HepG2 (cell line): ENCODE measurements around the gene BIN1. TPM values are rescaled to one million over a fixed set of nuclear protein-coding genes. Genes with fewer than 3 reads are reported as not detected.

Source experiments
- ATAC-seq: fragments of 200-7000 bp; cut with Tn5 transposase; 3 replicates; pipeline ENCODE4 v1.9.1; 2020; ENCODE audit warnings: mild to moderate bottlenecking, moderate library complexity
- BruUV-seq: library from RNA; stranded (reverse); fragments of 400-500 nt; replicated peaks from 2 replicates; lab custom pipeline; 2021; lab: Mats Ljungman, UMichigan
- CTCF ChIA-PET: fragments of 300-600 bp; formaldehyde crosslinking; extraction: SDS; loops from one replicate; lab custom pipeline; 2021; ENCODE audit warnings: low total read pairs, inconsistent platforms, low intra/inter-chr PET ratio; lab: Yijun Ruan, JAX
- POLR2A ChIA-PET: fragments of 350-600 bp; sonication (Branson Sonifier 250); formaldehyde crosslinking; loops from one replicate; lab custom pipeline; 2020; ENCODE audit warnings: antibody characterized with exemption, inconsistent platforms; lab: Yijun Ruan, JAX
- DNase-seq: peaks from one replicate; pipeline ENCODE4 v3.0.0-alpha.2; 2015; ENCODE audit warnings: low spot score
- FAIRE-seq: peaks from 3 replicates; lab custom pipeline; 2011; peaks lifted over from hg19 to GRCh38; lab: Jason Lieb, UNC
- H2AFZ ChIP-seq: one replicate; pipeline ENCODE4 v1.6.1; 2011; ENCODE audit warnings: low read length, inconsistent platforms
- H3K27ac ChIP-seq: fragments of 300-600 bp; 3 replicates; pipeline ENCODE4 v1.8.0; 2011; ENCODE audit warnings: mixed run types, mild to moderate bottlenecking, mixed read lengths, low read length, inconsistent platforms; ENCODE audit not compliant: insufficient read depth; ENCODE audit errors: extremely low read length
- H3K27me3 ChIP-seq, 2 experiments: fragments of 200-600 bp in 1 of 2; 2 replicates in 1 of 2; 3 replicates in 1 of 2; pipeline versions ENCODE4 v1.6.0 to v1.8.0; 2011; ENCODE audit warnings: low read length in 2 of 2, mild to moderate bottlenecking in 2 of 2, moderate library complexity in 2 of 2, inconsistent platforms in 1 of 2; ENCODE audit not compliant: insufficient read depth in 2 of 2, control insufficient read depth in 1 of 2
- H3K36me3 ChIP-seq, 2 experiments: fragments of 200-600 bp in 1 of 2; replicated peaks in 1 of 2; 2 replicates in 1 of 2; 3 replicates in 1 of 2; pipeline versions ENCODE4 v1.5.1 to v1.8.0; 2011; ENCODE audit warnings: low read length in 2 of 2, inconsistent platforms in 1 of 2; ENCODE audit not compliant: insufficient read depth in 2 of 2, control insufficient read depth in 1 of 2
- H3K4me1 ChIP-seq: 2 replicates; pipeline ENCODE4 v1.5.1; 2012; ENCODE audit warnings: low read length, inconsistent platforms; ENCODE audit not compliant: insufficient read depth
- H3K4me2 ChIP-seq: 2 replicates; pipeline ENCODE4 v1.6.0; 2011; ENCODE audit warnings: low read depth, low read length, inconsistent platforms
- H3K4me3 ChIP-seq, 3 experiments: fragments of 200-600 bp in 1 of 3; sonication (generic), shearing (Covaris generic) in 1 of 3; replicated peaks in 1 of 3; 2 replicates each; pipeline ENCODE4 v1.5.1; 2011 to 2016; ENCODE audit warnings: low read length in 3 of 3, inconsistent platforms in 2 of 3, low read depth in 2 of 3, mild to moderate bottlenecking in 2 of 3, control low read depth in 1 of 3, mixed read lengths in 1 of 3; ENCODE audit not compliant: insufficient read depth in 1 of 3
- H3K79me2 ChIP-seq: one replicate; pipeline ENCODE4 v1.6.1; 2011; ENCODE audit warnings: low read length, inconsistent platforms; ENCODE audit not compliant: insufficient read depth
- H3K9ac ChIP-seq: 2 replicates; pipeline ENCODE4 v1.6.0; 2011; ENCODE audit warnings: mild to moderate bottlenecking, low read depth, low read length, inconsistent platforms; ENCODE audit not compliant: insufficient read depth
- H3K9me3 ChIP-seq: 2 replicates; pipeline ENCODE4 v1.5.1; 2012; ENCODE audit warnings: mild to moderate bottlenecking, low read length
- H4K20me1 ChIP-seq: 2 replicates; pipeline ENCODE4 v1.6.0; 2011; ENCODE audit warnings: inconsistent platforms, mild to moderate bottlenecking, low read length, moderate library complexity; ENCODE audit not compliant: insufficient read depth
- GTF3A ChIP-seq: sonication (generic); formaldehyde crosslinking; conservative IDR thresholded peaks from 2 replicates; pipeline ENCODE4 v1.4.0; 2020; ENCODE audit warnings: mild to moderate bottlenecking, missing genetic modification reagents
- KAT2B ChIP-seq: fragments of 150-350 bp; IDR thresholded peaks from 2 replicates; pipeline ENCODE4 v1.6.1; 2014; ENCODE audit warnings: low read depth, low read length, borderline replicate concordance
- RAD51 ChIP-seq: fragments of 450-650 bp; IDR thresholded peaks from 2 replicates; pipeline ENCODE4 v1.6.1; 2016; ENCODE audit warnings: borderline replicate concordance
- TCF12 ChIP-seq, 2 experiments: fragments of 450-650 bp in 1 of 2; sonication (generic) in 1 of 2; formaldehyde crosslinking in 1 of 2; IDR thresholded peaks; 2 replicates each; pipeline versions ENCODE4 v1.6.1 to v1.8.0; 2017 to 2022; ENCODE audit warnings: antibody characterized with exemption in 1 of 2, mild to moderate bottlenecking in 1 of 2, missing genetic modification reagents in 1 of 2, moderate library complexity in 1 of 2
- ZC3H4 ChIP-seq: sonication (generic); formaldehyde crosslinking; IDR thresholded peaks from 2 replicates; pipeline ENCODE4 v1.4.0; 2020; ENCODE audit warnings: missing genetic modification reagents, borderline replicate concordance
- ZFP37 ChIP-seq: sonication (generic); formaldehyde crosslinking; IDR thresholded peaks from 2 replicates; pipeline ENCODE4 v1.4.0; 2020; ENCODE audit warnings: missing genetic modification reagents, borderline replicate concordance
- ZNF292 ChIP-seq: sonication (generic); formaldehyde crosslinking; IDR thresholded peaks from 2 replicates; pipeline ENCODE4 v1.8.1; 2022; ENCODE audit warnings: mild to moderate bottlenecking, low read depth, missing genetic modification reagents, borderline replicate concordance
- ZNF335 ChIP-seq: sonication (generic); formaldehyde crosslinking; IDR thresholded peaks from 2 replicates; pipeline ENCODE4 v1.4.0; 2020; ENCODE audit warnings: missing genetic modification reagents
- ZNF382 ChIP-seq: sonication (generic); formaldehyde crosslinking; IDR thresholded peaks from 2 replicates; pipeline ENCODE4 v1.5.0; 2020; ENCODE audit warnings: missing genetic modification reagents, mild to moderate bottlenecking, borderline replicate concordance
- ZNF501 ChIP-seq: sonication (generic); formaldehyde crosslinking; IDR thresholded peaks from 2 replicates; pipeline ENCODE4 v1.5.1; 2020; ENCODE audit warnings: mild to moderate bottlenecking, moderate library complexity, missing genetic modification reagents
- ZNF572 ChIP-seq: sonication (generic); formaldehyde crosslinking; IDR thresholded peaks from 2 replicates; pipeline ENCODE4 v1.5.1; 2020; ENCODE audit warnings: mild to moderate bottlenecking, missing genetic modification reagents
- ZNF589 ChIP-seq: sonication (generic); formaldehyde crosslinking; conservative IDR thresholded peaks from 2 replicates; pipeline ENCODE4 v1.8.0; 2022; ENCODE audit warnings: mild to moderate bottlenecking, moderate library complexity, missing genetic modification reagents
- WGBS: methylation state at CpG from one replicate; pipeline ENCODE4 v1.1.6; 2017; ENCODE audit warnings: low lambda C conversion rate; 5-methylcytosine and 5-hydroxymethylcytosine counted together
- in situ Hi-C: cut with HindIII; loops from 2 replicates; pipeline ENCODE4 v1.10.0; 2017; ENCODE audit warnings: low pct_unique_long_range_greater_than_20kb; ENCODE audit not compliant: extremely low pct_ligation_motif_present
- intact Hi-C: fragments of 100-400 bp; cut with micrococcal nuclease; formaldehyde crosslinking; loops from one replicate; pipeline ENCODE4 v1.10.0; 2022; ENCODE audit not compliant: unreplicated experiment
- polyA plus RNA-seq, 8 experiments: library from polyadenylated mRNA; depleted of rRNA in 3 of 8; stranded (reverse) in 7 of 8; unstranded in 1 of 8; fragments of >200 nt; fragmentation: Illumina TruSeq in 4 of 8; extraction: Trizol in 4 of 8; gene quantifications; 2 replicates each; pipeline versions ENCODE4 v1.2.1 to v1.2.3, GENCODE V29; 2011 to 2016; ENCODE audit warnings: low read depth in 4 of 8, missing spikeins in 1 of 8, mixed read lengths in 1 of 8; ENCODE audit not compliant: insufficient read depth in 1 of 8
- total RNA-seq, 5 experiments: library from RNA; depleted of rRNA; stranded (reverse); fragments of >200 nt; fragmentation: Illumina TruSeq; extraction: Trizol; gene quantifications; 2 replicates each; pipeline ENCODE4 v1.2.3, GENCODE V29; 2016; ENCODE audit warnings: low read depth in 1 of 5
- TF ChIP-seq, protein P1 (sequence below), 2 experiments: sonication (generic) in 1 of 2; formaldehyde crosslinking in 1 of 2; IDR thresholded peaks; 2 replicates each; pipeline versions ENCODE4 v1.5.1 to v1.6.1; 2011 to 2020; ENCODE audit warnings: borderline replicate concordance in 1 of 2, low read depth in 1 of 2, low read length in 1 of 2, mild to moderate bottlenecking in 1 of 2, missing genetic modification reagents in 1 of 2, moderate library complexity in 1 of 2

BIN1 gene
- total and polyA plus RNA-seq, 2 of the 13 experiments (the other 11 are each of a cell fraction or from before 2014, with no cell fraction given) = 0.93 to 1.2 TPM

DNA sequence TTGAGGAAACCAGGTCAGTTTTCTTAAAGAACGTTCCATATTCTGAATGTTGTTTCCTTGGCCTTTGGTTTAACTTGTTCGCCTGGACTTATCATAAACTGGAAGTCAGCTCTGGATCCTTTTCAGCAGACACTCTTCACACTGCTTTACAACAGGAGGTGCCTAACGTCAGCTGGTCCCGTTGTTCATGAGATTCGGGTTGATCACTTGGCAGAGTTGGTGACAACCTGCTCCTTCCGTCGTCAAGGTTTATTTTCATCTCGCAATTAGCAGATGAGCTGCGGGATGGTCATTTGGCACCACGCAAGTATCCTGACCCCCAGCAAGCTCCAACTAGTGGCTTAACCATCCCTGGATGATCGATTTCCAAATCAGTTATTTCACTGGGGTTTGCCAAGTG is 23.0 kb upstream of the BIN1 start:
- Histone ChIP-seq H3K9ac (no peak overlapping the region), H3K4me1 (peaks cover under 1% of the 10 kb centered on the region; the same call in 1 of the 2 replicates), H2AFZ (no peak overlapping the region), H3K36me3 (no peaks in the 10 kb centered on the region), H4K20me1 (no peaks in the 10 kb centered on the region), H3K79me2 (no peaks in the 10 kb centered on the region), H3K4me3 (no peak overlapping the region), H3K27me3 (peaks cover 4 to 11% of the 10 kb centered on the region in 2 experiments; a peak in 3 of 5 replicates)
- intact Hi-C loops = no loop called here
- no TSS peak for BruUV-seq
- WGBS = 62% methylated on average over 11 of the region's 11 CpGs
- ATAC-seq = no peak
- TF ChIP-seq ZNF382 (CRISPR knock-in tag) = no peak
- no peak for TF ChIP-seq TCF12 (IDR thresholded peaks at IDR 0.05)
- no peak for TF ChIP-seq TCF12 (CRISPR knock-in tag; IDR thresholded peaks at IDR 0.05)
- TF ChIP-seq ZNF501 (CRISPR knock-in tag) = no peak
- TF ChIP-seq ZNF572 (CRISPR knock-in tag) = no peak
- no peak for TF ChIP-seq KAT2B
- no peak for TF ChIP-seq ZNF292 (CRISPR knock-in tag)
- TF ChIP-seq ZNF589 (CRISPR knock-in tag) = no peak
- TF ChIP-seq, all 625 proteins: peak for 0
- in situ Hi-C loops = no loop called here
- DNase-seq = no peak
- Histone ChIP-seq H3K4me2 (no peak overlapping the region), H3K27ac (no peak overlapping the region), H3K9me3 (no peaks in the 10 kb centered on the region)
- no peak for FAIRE-seq
- POLR2A ChIA-PET = no interaction called here
- CTCF ChIA-PET = no interaction called here

DNA sequence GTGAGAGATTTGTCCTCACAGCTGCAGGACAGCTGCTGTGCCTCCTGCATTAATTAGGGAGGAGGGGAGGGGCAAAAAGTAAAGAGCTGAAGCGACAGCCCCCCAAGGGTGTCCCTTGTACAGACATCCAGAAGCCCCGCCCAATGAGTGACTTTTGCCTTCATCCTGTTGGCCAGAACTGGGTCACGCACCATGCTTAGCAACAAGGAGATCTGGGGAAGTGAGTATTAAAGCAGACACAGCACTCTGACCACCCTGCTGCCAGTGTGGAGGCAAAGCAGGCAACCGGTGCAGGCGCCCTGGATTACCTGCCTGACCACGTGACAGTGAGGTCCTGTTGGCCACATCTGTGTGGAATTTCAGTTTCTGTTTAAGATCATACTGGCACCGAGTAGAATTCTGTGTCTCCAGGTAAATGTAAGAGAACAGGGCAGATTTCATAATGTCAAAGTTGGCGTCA is 21.5 kb upstream of the BIN1 start:
- in situ Hi-C loops = no loop called here
- CTCF ChIA-PET = no interaction called here
- no peak overlapping the region for H3K4me3 ChIP-seq
- no peak overlapping the region for H2AFZ ChIP-seq
- H4K20me1 ChIP-seq = no peaks in the 10 kb centered on the region
- peak; percentile 77 for ATAC-seq
- no peaks in the 10 kb centered on the region for H3K9me3 ChIP-seq
- WGBS = 13% methylated on average over 8 of the region's 8 CpGs
- TF ChIP-seq ZFP37 (CRISPR knock-in tag) = no peak
- no peak for TF ChIP-seq GTF3A
- TF ChIP-seq ZNF335 (CRISPR knock-in tag) = peak; percentile 91
- TF ChIP-seq, protein P1, sequence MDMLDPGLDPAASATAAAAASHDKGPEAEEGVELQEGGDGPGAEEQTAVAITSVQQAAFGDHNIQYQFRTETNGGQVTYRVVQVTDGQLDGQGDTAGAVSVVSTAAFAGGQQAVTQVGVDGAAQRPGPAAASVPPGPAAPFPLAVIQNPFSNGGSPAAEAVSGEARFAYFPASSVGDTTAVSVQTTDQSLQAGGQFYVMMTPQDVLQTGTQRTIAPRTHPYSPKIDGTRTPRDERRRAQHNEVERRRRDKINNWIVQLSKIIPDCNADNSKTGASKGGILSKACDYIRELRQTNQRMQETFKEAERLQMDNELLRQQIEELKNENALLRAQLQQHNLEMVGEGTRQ (IDR thresholded peaks at IDR 0.05; ENCODE audit: low read depth, low read length) = peak; percentile 59; the same call in 1 of the 2 replicates
- TF ChIP-seq, protein P1 (CRISPR knock-in tag; IDR thresholded peaks at IDR 0.05; ENCODE audit: borderline replicate concordance) = peak; percentile 53; the same call in 1 of the 2 replicates
- TF ChIP-seq ZC3H4 = no peak
- TF ChIP-seq RAD51 = peak; percentile 47; the same call in 1 of the 2 replicates
- TF ChIP-seq, all 625 proteins: peak for 3
- Histone ChIP-seq H3K4me1 (peaks cover 8% of the 10 kb centered on the region; the same call in 1 of the 2 replicates), H3K27me3 (no peaks in the 10 kb centered on the region; a peak in 1 of 5 replicates), H3K27ac (no peak overlapping the region), H3K9ac (no peak overlapping the region), H3K36me3 (no peaks in the 10 kb centered on the region), H3K4me2 (peak overlapping the region; percentile 37), H3K79me2 (no peaks in the 10 kb centered on the region)
- no TSS peak for BruUV-seq
- FAIRE-seq (no peak), DNase-seq (no peak)
- POLR2A ChIA-PET = no interaction called here
- intact Hi-C loops = no loop called here
